Neural crest cell (in vitro differentiated cells): ENCODE data around the gene PRSS12. TPM values are rescaled to one million over a fixed set of nuclear protein-coding genes. Genes with fewer than 3 reads are reported as not detected.

Source experiments
- DNase-seq: peaks from one replicate; pipeline ENCODE4 v3.0.0; 2021; ENCODE audit warnings: low read depth, mixed read lengths, low spot score
- H3K27ac Mint-ChIP-seq: one replicate; pipeline ENCODE4 v1.8.0; 2021; ENCODE audit warnings: mild to moderate bottlenecking, mixed read lengths; ENCODE audit not compliant: unreplicated experiment
- H3K27me3 Mint-ChIP-seq: 2 replicates; pipeline ENCODE4 v1.8.0; 2021; ENCODE audit warnings: low read depth, mild to moderate bottlenecking, mixed read lengths
- H3K36me3 Mint-ChIP-seq: 2 replicates; pipeline ENCODE4 v1.8.0; 2021; ENCODE audit warnings: low read depth, mild to moderate bottlenecking, mixed read lengths
- H3K4me1 Mint-ChIP-seq: 2 replicates; pipeline ENCODE4 v1.8.0; 2021; ENCODE audit warnings: mixed read lengths
- H3K4me3 Mint-ChIP-seq: one replicate; pipeline ENCODE4 v1.8.0; 2021; ENCODE audit warnings: mild to moderate bottlenecking, mixed read lengths
- H3K9me3 Mint-ChIP-seq: 2 replicates; pipeline ENCODE4 v1.8.0; 2021; ENCODE audit warnings: mixed read lengths
- total RNA-seq: library from RNA; stranded (reverse); gene quantifications from 2 replicates; pipeline ENCODE4 v1.2.1, GENCODE V29; 2021
- TF ChIP-seq, protein P1 (sequence below): fragments of 200-600 bp; sonication (generic); conservative IDR thresholded peaks from 2 replicates; pipeline ENCODE4 v1.5.0; 2021; ENCODE audit warnings: antibody characterized with exemption, mild to moderate bottlenecking

The PRSS12 gene
- total RNA-seq, 1 donor from 2014 or later, result 1.7 TPM

DNA sequence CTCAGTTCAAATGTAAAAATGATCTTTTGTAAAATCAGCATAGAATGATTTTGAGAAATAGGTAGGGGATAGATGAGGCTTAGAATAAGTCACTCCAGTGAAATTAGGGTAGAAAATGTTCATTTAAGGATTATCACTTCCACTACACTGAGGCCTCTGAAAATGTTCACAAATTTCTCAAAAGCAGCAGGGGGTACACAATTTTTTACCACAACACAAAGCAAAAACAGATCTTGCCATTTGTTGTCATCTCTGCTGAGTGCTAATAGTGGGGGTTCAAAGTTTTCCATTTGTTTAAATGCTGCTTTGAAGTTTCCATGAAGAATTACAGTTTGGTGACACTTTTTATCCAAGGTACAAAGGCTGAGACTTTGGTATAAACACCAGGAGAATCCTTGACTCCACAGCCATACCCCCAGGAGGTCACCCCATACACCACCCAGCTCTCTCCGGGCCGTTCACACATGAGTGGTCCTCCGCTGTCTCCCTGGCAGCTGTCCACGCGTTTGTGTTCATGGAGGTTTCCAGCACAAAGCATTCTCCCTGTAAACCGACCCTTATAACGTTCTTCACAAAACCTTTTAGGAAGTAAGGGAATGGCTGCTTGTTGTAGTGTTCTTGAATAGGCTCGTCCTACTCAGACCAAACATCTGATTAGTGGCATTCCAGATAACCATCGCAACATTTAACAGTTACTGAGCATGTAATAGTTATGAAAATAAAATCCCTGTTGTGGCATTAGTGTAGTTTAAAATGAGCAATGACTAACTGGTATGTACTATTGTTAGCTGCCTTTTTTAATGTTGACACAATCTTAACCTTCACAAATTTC, 71.0 kb downstream of the PRSS12 start:
- no peak for DNase-seq
- H3K4me1 Mint-ChIP-seq, result peaks cover 45% of the 10 kb centered on the region
- no peaks in the 10 kb centered on the region for H3K27me3 Mint-ChIP-seq
- H3K27ac Mint-ChIP-seq, result peak overlapping the region; percentile 67
- no peaks in the 10 kb centered on the region for H3K9me3 Mint-ChIP-seq
- H3K36me3 Mint-ChIP-seq, result peaks cover 11% of the 10 kb centered on the region
- TF ChIP-seq, protein P1, sequence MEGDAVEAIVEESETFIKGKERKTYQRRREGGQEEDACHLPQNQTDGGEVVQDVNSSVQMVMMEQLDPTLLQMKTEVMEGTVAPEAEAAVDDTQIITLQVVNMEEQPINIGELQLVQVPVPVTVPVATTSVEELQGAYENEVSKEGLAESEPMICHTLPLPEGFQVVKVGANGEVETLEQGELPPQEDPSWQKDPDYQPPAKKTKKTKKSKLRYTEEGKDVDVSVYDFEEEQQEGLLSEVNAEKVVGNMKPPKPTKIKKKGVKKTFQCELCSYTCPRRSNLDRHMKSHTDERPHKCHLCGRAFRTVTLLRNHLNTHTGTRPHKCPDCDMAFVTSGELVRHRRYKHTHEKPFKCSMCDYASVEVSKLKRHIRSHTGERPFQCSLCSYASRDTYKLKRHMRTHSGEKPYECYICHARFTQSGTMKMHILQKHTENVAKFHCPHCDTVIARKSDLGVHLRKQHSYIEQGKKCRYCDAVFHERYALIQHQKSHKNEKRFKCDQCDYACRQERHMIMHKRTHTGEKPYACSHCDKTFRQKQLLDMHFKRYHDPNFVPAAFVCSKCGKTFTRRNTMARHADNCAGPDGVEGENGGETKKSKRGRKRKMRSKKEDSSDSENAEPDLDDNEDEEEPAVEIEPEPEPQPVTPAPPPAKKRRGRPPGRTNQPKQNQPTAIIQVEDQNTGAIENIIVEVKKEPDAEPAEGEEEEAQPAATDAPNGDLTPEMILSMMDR, result no peak
- peak overlapping the region; percentile 68 for H3K4me3 Mint-ChIP-seq

DNA sequence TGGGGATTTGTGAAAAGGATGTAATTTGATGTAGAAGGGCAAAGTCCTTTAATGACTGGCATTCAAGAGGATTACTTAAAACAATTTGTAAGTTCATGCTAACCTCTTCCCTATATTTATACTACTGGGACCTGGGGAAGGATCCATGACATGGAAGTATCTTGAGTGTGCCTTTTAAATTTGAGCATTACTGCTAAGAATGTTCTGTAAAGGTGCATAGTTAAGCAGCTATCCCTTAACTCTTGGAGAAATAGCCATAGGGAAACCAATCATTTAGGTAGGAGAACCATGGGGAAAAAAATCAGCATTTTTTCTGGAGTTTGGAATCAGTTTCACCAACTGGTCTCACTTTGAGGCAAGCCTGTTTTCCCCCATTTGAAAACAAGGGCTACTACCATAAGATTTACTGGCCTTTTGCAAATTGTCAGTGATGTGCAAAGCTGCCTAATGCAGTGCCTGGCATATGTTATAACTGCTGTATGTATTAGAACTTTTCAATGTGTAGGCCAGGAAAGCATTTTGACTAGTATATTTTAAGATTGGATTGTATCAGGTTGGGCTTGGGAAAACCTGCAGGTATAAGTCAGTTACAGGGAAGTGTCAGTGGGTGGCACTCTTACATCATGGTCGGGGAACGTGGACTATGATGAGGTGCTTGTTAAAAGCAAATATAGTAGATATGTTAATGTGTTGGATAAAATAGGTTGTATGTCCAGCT, 72.1 kb downstream of the PRSS12 start:
- TF ChIP-seq, protein P1, result peak; percentile 77
- Mint-ChIP-seq H3K4me3 (peak overlapping the region; percentile 91), H3K36me3 (peaks cover 11% of the 10 kb centered on the region), H3K27ac (peak overlapping the region; percentile 68), H3K27me3 (no peaks in the 10 kb centered on the region), H3K4me1 (peaks cover 40% of the 10 kb centered on the region), H3K9me3 (no peaks in the 10 kb centered on the region)
- peak; percentile 28 for DNase-seq

DNA sequence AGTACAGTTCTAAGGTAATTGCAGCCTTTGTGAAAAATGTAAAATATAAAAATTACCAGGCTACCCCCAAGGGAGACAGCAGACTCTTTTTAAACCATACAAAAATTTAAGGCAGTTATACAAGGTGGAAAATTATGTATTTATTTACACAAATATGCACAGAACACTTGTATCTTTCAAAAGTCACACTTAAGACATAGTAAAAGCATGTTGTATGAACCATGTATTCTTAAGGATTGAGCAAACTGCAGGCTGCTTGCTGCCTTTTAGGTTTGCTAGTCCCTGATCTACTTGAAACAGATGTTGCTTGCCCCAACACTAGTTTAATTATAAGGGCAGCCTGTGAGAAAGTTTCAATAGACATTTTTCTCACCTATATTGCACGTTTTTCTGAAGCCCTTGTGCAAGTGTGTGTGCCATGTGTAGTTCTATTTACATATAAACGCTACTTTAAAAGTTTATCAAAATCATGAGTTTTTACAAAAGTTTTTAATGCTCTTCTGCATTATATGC, 72.8 kb downstream of the PRSS12 start:
- peak overlapping the region; percentile 91 for H3K4me3 Mint-ChIP-seq
- H3K27ac Mint-ChIP-seq, result no peak overlapping the region
- H3K36me3 Mint-ChIP-seq, result peaks cover 11% of the 10 kb centered on the region
- TF ChIP-seq, protein P1, result no peak
- no peak for DNase-seq
- H3K27me3 Mint-ChIP-seq, result no peaks in the 10 kb centered on the region
- peaks cover 40% of the 10 kb centered on the region for H3K4me1 Mint-ChIP-seq
- H3K9me3 Mint-ChIP-seq, result no peaks in the 10 kb centered on the region

DNA sequence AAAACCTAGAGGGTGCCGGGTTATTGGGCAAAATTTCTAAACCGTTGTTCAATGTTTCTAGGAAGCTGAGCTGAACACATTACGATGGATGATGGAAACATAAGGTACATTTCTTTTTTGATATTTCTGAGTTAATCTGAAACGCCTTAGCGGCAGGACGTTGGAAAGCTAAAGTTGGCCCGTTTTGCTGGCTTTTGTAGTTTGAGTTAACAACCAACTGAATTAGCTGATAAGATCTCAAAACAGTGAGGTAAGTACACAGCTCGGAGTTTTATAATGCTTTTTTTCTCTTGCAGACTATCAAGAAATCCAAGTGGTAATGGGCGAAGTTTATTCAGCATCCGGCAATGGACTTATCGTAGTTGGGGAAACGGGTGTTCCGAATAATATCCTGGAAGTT, 73.5 kb downstream of the PRSS12 start:
- H3K4me3 Mint-ChIP-seq, result peak overlapping the region; percentile 91
- peaks cover 40% of the 10 kb centered on the region for H3K4me1 Mint-ChIP-seq
- DNase-seq, result no peak
- peaks cover 11% of the 10 kb centered on the region for H3K36me3 Mint-ChIP-seq
- H3K27ac Mint-ChIP-seq, result peak overlapping the region; percentile 88
- no peaks in the 10 kb centered on the region for H3K27me3 Mint-ChIP-seq
- TF ChIP-seq, protein P1, result no peak
- no peaks in the 10 kb centered on the region for H3K9me3 Mint-ChIP-seq

DNA sequence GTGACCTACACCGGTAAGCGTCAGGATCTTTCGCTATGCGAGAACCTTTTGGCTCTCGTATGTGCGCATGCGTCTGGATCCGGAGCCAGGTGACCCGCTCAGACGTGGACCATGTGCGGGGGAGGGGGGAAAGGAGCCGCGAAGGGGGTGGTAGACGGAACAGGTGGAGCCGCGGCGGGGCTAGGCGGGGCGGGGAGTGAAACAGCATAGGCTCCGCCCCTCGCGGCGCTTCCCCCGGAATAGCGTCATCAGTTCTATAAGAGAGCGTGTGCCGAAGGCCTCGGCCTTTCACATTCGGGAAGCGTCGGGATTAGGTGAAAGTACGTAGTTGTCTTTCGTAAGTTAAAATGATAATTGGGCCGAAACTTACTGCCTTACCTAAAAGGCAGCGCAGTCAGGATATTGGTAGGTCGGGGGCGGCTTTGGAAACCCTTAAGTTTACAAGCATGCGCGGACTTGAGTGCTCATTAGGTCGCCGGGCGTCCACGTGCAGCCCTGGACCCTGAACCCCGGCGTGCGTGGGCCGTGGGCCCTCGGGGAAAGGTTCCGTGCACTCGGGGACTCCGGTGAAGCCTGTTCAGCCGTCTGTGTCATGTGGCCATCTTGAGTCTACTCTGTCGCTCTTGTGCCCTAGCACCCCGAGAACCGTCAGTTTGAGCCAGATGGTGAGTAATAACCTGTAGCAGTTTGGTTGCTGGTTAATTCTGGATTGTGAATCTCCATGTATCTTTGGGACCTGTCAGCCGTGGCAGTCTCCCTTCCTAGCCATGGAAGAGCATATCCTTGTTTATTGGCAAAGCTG, 74.1 kb downstream of the PRSS12 start:
- peak overlapping the region; percentile 91 for H3K4me3 Mint-ChIP-seq
- H3K9me3 Mint-ChIP-seq, result no peaks in the 10 kb centered on the region
- peaks cover 40% of the 10 kb centered on the region for H3K4me1 Mint-ChIP-seq
- H3K27ac Mint-ChIP-seq, result peak overlapping the region; percentile 88
- H3K36me3 Mint-ChIP-seq, result peaks cover 11% of the 10 kb centered on the region
- peak; percentile 81 for DNase-seq
- TF ChIP-seq, protein P1, result no peak
- H3K27me3 Mint-ChIP-seq, result no peaks in the 10 kb centered on the region
